ACHN (cell line): ENCODE results near the gene ZNF362.
"Not testable (repeated sequence)": the region's sequence is repeated elsewhere in the genome, so short reads cannot be mapped to it uniquely, and the experiment has no call there.

Experiments
- DNase-seq: peaks from one replicate; pipeline ENCODE4 v3.0.0-alpha.2; 2015
- in situ Hi-C: cut with HindIII; loops from 2 replicates; pipeline ENCODE4 v1.10.0; 2017; ENCODE audit warnings: low sequenced_read_pairs, low pct_ligation_motif_present, low pct_unique_long_range_greater_than_20kb

The ZNF362 gene

DNA sequence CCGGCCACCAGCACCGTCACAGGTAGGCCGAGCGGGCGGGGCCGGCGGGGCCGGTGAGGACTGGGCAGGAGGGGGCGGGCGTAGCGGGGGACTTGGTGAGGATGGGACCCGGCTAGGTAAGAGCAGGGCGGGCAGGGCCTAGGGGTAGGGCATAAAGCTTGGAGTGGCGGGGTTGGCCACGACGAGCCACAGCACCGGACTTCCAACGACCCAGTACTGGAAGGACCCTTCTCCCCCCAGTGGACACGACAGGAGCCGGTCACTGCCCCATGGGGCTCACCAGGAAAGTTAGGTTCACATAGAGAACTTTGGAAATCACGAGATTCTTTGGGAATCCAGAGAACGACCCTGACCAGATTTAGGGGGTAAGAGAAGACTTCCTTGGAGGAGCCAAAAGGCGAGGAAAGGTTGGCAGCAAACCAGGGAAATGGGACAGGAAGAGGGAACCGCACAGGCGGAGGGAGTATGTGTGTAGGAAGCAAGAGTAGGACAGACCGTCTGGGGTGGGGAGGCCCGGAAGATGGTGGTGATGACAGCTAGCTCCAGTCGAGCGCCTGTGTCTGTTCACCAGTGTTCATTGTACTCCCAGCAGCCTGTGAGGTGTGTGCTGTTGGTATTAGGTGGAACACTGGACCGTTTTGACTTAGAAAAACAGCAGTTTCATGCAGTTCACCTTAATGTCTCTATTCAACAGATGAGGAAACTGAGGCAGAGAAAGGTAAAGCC is 20.4 kb downstream of the ZNF362 start:
- DNase-seq = no peak
- in situ Hi-C loops = no loop called here

DNA sequence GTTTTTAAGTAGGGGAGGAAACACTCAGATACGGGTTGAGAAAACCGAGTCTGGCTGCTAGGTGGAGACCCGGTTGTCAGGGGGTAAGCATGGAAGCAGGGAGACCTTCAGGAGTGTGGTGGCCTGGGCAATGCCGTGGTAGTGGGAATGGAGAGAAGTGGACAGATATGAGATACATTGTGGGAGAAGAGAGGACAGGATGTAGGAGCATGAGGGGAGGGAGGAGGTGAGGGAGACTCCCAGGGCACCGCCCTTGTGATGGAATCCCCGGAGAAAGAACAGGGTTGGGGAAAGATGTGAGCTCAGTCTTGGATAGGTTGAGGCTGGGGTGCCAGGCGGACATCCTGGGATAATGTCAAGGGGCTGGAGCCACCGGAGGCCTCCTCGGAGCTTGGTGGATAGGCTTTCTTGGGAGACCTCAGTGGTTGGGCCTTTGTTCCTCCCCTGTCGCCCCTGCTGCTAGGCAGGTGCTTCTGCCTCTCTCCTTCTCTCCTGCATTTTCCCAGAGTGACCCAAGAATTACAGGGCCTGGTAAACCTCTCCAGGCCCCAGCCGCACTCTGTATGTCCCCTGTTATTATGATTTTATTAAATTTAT is 21.3 kb downstream of the ZNF362 start:
- no peak for DNase-seq
- in situ Hi-C loops = no loop called here

DNA sequence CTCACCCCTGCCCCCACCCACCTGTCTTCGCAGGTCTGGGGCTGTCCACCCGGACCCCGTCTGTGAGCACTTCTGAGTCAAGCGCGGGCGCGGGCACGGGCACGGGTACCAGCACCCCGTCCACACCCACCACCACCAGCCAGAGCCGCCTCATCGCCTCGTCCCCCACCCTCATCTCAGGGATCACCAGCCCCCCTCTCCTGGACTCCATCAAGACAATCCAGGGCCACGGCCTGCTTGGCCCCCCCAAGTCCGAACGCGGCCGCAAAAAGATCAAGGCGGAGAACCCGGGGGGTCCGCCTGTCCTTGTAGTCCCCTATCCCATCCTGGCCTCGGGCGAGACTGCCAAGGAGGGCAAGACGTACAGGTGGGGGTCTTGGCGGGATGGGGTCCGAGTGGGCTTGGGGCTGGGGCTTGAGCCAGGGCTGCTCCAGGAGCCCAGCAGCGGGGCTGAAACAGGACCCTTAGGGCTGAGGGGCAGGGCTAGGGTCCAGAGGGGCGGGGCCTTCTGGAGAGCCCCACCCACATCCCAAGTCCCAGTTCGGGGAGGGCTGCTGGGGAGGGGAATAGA is 23.9 kb downstream of the ZNF362 start:
- in situ Hi-C loops = no loop called here

DNA sequence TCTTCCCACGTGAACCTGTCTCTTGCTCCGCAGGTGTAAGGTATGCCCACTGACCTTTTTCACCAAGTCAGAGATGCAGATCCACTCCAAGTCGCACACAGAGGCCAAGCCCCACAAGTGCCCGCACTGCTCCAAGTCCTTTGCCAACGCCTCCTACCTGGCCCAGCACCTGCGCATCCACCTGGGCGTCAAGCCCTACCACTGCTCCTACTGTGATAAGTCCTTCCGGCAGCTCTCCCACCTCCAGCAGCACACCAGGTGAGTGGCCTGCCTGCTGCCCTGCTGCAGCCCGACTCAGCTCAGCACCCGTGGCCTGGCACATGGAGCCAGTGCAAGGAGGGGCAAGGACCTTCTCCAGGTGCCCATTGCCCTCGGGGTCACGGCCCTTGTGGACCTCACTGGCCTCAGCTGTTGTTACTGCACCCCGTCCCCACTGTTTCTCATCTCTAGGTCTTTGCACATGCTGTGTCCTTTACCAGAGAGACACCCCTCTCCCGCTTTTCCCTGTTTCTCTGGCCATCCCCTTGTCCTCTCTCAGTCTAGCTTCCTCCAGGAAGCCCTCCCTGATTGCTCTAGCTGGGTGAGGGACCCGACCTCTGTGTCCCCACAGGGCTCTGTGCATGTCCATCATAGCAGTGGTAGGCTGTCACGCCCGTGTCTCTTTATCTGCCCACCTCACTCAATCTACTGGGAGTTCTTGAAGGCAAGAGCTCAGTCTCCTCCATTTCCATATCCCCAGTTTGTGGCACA is 25.4 kb downstream of the ZNF362 start:
- no peak for DNase-seq
- in situ Hi-C loops = no loop called here

More for the DNA sequence above, 23.9 kb downstream of the ZNF362 start:
- DNase-seq = no peak

- in situ Hi-C loops = no loop called here
- DNase-seq = no peak
Measured at GRCh38 chr1:33282791-33283190, 26.5 kb downstream of the ZNF362 start.

- DNase-seq = no peak
- in situ Hi-C loops = no loop called here
Measured at GRCh38 chr1:33284049-33284448, 27.8 kb downstream of the ZNF362 start.

- in situ Hi-C loops = no loop called here
- no peak for DNase-seq
Measured at GRCh38 chr1:33286451-33287185, 30.3 kb downstream of the ZNF362 start.

- in situ Hi-C loops = no loop called here
- DNase-seq = no peak
Measured at GRCh38 chr1:33287317-33287716, 31.0 kb downstream of the ZNF362 start.

DNA sequence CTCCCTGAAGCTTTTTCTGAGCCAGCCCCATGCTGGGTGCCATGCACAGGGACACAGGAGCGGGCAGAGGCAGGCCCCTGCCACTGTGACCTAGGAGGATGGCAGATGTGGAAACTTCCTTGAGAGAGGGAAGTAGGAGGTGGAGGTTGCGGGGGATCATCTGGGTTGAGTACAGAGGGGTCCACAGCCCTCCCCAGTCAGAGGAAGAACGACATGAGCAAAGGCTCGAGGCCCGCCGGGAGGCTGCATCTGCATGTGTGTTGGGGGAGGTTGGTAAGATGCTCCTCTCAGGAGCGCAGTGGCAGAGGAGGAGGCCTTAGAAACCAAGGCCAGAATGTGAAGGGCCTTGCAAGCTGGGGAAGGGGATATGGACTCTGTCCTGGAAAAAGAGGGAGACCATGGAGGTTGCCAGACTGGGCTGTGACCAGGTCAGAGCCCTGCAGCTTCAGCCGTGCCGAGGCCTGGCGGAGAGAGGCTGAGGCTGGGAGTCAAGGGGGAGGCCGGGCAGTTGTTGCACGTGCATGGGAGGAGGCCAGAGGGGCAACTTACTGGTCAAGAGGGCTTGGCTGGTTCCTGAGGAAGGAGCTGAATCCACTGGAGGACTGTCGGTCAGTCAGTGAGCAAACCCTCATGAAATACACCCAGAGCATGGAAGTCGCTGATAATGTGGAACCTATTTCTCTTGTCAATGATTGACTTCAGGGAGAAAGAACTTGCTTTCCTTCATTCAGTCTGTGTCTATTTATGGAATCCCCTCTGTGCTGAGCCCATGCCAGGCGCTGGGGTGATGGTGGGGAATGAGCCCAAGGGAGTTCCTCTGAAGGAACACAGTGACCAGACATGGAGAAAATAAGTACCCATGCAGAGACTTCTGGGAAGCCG is 32.9 kb downstream of the ZNF362 start:
- in situ Hi-C loops = no loop called here
- no peak for DNase-seq

- in situ Hi-C loops = no loop called here
- DNase-seq = no peak
Measured at GRCh38 chr1:33289858-33290154, 33.5 kb downstream of the ZNF362 start.

GRCh38 chr1:33290615-33291014 is 34.3 kb downstream of the ZNF362 start:
- in situ Hi-C loops, DNase-seq: not testable (repeated sequence)

- no peak for DNase-seq
- in situ Hi-C loops = no loop called here
Measured at GRCh38 chr1:33292726-33293340, 36.5 kb downstream of the ZNF362 start.

- no peak for DNase-seq
- in situ Hi-C loops = no loop called here
Measured at GRCh38 chr1:33294071-33295010, 38.0 kb downstream of the ZNF362 start.

- in situ Hi-C loops = no loop called here
Measured at GRCh38 chr1:33295023-33295422, 38.7 kb downstream of the ZNF362 start.

DNA sequence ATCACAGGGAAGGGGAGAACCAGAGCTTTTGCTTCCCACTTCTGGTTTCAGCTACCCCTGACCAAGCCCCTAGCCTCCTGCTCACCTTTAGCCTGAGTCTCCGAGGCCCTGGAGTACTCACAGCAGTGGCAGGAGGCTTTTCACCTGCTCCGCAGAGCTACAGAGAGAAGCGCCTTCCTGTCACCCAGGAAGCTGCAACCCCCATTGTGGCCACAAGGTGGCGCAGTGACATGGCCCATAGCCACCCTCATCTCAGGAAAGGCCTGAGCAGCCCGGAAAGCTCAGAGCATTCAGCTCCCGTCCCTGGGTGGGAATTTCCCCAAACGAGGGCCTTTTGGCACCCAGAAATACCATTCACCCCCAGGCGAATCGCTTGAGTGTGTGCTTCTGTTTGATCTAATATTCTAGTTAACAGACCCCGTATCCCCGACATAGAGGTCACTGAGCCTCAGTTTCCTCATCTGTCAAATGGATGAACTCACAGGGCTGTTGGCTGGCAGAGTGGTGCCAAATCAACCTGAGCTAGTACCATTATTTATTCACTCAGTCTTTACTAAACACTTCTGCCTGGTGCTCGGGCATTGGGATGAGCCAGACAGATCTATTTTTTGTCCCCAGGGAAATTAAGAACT is 39.3 kb downstream of the ZNF362 start:
- in situ Hi-C loops = no loop called here
- peak; percentile 76 for DNase-seq

More at GRCh38 chr1:33295023-33295422, 38.7 kb downstream of the ZNF362 start:
- no peak for DNase-seq

DNA sequence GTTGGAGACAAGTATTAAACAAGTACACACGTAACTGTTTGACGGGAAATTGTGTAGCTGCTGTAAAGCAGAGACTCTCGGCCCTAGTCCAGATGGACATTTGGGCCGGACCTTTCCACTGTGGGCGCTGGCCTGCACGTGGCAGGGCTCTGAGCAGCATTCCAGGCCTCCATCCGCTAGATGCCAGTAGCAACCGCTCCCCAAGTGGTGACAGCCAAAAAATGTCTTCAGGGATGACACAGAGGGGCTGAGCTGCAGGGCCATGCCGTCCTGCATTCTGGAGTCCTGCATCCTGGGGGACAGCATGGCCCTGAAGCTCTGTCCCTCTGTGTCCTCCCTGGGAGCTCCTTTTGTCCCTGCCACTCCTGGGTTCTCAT is 39.8 kb downstream of the ZNF362 start:
- in situ Hi-C loops = no loop called here
- DNase-seq = no peak
